Keratinocyte (primary cell): ENCODE measurements around the gene NAA10. TPM values are rescaled to one million over a fixed set of nuclear protein-coding genes. Genes with fewer than 3 reads are reported as not detected.

ENCODE experiments used
- DNase-seq: peaks from one replicate; pipeline ENCODE4 v3.0.0-alpha.2; 2011; ENCODE audit warnings: low read depth, missing footprints, low spot score
- FAIRE-seq: peaks from 2 replicates; lab custom pipeline; 2011; peaks lifted over from hg19 to GRCh38; lab: Jason Lieb, UNC
- H2AFZ ChIP-seq: 2 replicates; pipeline ENCODE4 v1.6.0; 2012; ENCODE audit warnings: low read length, control low read depth, inconsistent platforms; ENCODE audit not compliant: control insufficient read depth
- H3K27ac ChIP-seq: 2 replicates; pipeline ENCODE4 v1.5.1; 2011; ENCODE audit warnings: low read length; ENCODE audit not compliant: control insufficient read depth, insufficient read depth
- H3K27me3 ChIP-seq: 3 replicates; pipeline ENCODE4 v1.6.0; 2011; ENCODE audit warnings: low read length; ENCODE audit not compliant: control insufficient read depth, insufficient read depth; ENCODE audit errors: extremely low read depth
- H3K36me3 ChIP-seq, 2 experiments: 2 replicates in 1 of 2; 3 replicates in 1 of 2; pipeline ENCODE4 v1.5.1; 2011; ENCODE audit warnings: low read length in 2 of 2, mild to moderate bottlenecking in 1 of 2; ENCODE audit not compliant: control insufficient read depth in 2 of 2, insufficient read depth in 2 of 2; ENCODE audit errors: extremely low read depth in 1 of 2
- H3K4me1 ChIP-seq: 3 replicates; pipeline ENCODE4 v1.5.1; 2011; ENCODE audit warnings: low read length; ENCODE audit not compliant: control insufficient read depth, insufficient read depth; ENCODE audit errors: extremely low read depth
- H3K4me2 ChIP-seq: 3 replicates; pipeline ENCODE4 v1.6.0; 2011; ENCODE audit warnings: low read depth, low read length; ENCODE audit not compliant: control insufficient read depth, insufficient read depth; ENCODE audit errors: extremely low read depth
- H3K4me3 ChIP-seq, 3 experiments: fragments of 200-600 bp in 1 of 3; sonication (generic) in 1 of 3; 2 replicates in 2 of 3; 3 replicates in 1 of 3; pipeline ENCODE4 v1.5.1; 2011 to 2016; ENCODE audit warnings: low read length in 3 of 3, mild to moderate bottlenecking in 3 of 3, control low read depth in 2 of 3, inconsistent platforms in 1 of 3, low read depth in 1 of 3, mixed read lengths in 1 of 3, mixed run types in 1 of 3, moderate library complexity in 1 of 3; ENCODE audit not compliant: control insufficient read depth in 2 of 3, insufficient read depth in 2 of 3; ENCODE audit errors: extremely low read depth in 1 of 3
- H3K79me2 ChIP-seq: 2 replicates; pipeline ENCODE4 v1.6.0; 2012; ENCODE audit warnings: low read length; ENCODE audit not compliant: control insufficient read depth, insufficient read depth
- H3K9ac ChIP-seq: 3 replicates; pipeline ENCODE4 v1.6.0; 2011; ENCODE audit warnings: low read length; ENCODE audit not compliant: control insufficient read depth, insufficient read depth; ENCODE audit errors: extremely low read depth
- H3K9me1 ChIP-seq: 3 replicates; pipeline ENCODE4 v1.6.0; 2011; ENCODE audit warnings: low read length; ENCODE audit not compliant: control insufficient read depth, insufficient read depth; ENCODE audit errors: extremely low read depth
- H3K9me3 ChIP-seq: 2 replicates; pipeline ENCODE4 v1.5.1; 2012; ENCODE audit warnings: low read depth, low read length; ENCODE audit not compliant: control insufficient read depth
- H4K20me1 ChIP-seq: 3 replicates; pipeline ENCODE4 v1.6.0; 2011; ENCODE audit warnings: low read length; ENCODE audit not compliant: control insufficient read depth, insufficient read depth; ENCODE audit errors: extremely low read depth
- EZH2 ChIP-seq: IDR thresholded peaks from one replicate; pipeline ENCODE4 v1.6.1; 2012; ENCODE audit warnings: inconsistent platforms, mild to moderate bottlenecking, low read length, moderate library complexity
- dilution Hi-C: fragments of 300-500 bp; cut with MboI; formaldehyde crosslinking; loops from one replicate; pipeline ENCODE4 v1.7.0; 2020; ENCODE audit warnings: low sequenced_read_pairs; ENCODE audit not compliant: extremely low pct_ligation_motif_present
- polyA plus RNA-seq, 5 experiments: library from polyadenylated mRNA; depleted of rRNA in 3 of 5; stranded (reverse) in 3 of 5; stranded (forward) in 1 of 5; unstranded in 1 of 5; fragments of >200 nt; gene quantifications; 1 replicate in 1 of 5; 2 replicates in 3 of 5; 3 replicates in 1 of 5; pipeline versions ENCODE4 v1.2.1 to v1.2.3, GENCODE V29; 2011 to 2012; ENCODE audit warnings: missing spikeins in 2 of 5, low read depth in 1 of 5, low replicate concordance in 1 of 5
- TF ChIP-seq, protein P1 (sequence below), 3 experiments: IDR thresholded peaks in 1 of 3; conservative IDR thresholded peaks in 1 of 3; optimal IDR thresholded peaks in 1 of 3; 2 replicates in 2 of 3; 3 replicates in 1 of 3; pipeline versions ENCODE3 to v1.5.1; 2011; ENCODE audit warnings: low read length in 3 of 3, mild to moderate bottlenecking in 3 of 3, moderate library complexity in 2 of 3, control low read depth in 1 of 3, inconsistent platforms in 1 of 3; ENCODE audit not compliant: insufficient read depth in 2 of 3; ENCODE audit errors: extremely low read depth in 1 of 3

Gene NAA10
- polyA plus RNA-seq, 1 donor (not counting 4 experiments of a cell fraction or from before 2014, with no cell fraction given) = 103 TPM

- TF ChIP-seq, protein P1, sequence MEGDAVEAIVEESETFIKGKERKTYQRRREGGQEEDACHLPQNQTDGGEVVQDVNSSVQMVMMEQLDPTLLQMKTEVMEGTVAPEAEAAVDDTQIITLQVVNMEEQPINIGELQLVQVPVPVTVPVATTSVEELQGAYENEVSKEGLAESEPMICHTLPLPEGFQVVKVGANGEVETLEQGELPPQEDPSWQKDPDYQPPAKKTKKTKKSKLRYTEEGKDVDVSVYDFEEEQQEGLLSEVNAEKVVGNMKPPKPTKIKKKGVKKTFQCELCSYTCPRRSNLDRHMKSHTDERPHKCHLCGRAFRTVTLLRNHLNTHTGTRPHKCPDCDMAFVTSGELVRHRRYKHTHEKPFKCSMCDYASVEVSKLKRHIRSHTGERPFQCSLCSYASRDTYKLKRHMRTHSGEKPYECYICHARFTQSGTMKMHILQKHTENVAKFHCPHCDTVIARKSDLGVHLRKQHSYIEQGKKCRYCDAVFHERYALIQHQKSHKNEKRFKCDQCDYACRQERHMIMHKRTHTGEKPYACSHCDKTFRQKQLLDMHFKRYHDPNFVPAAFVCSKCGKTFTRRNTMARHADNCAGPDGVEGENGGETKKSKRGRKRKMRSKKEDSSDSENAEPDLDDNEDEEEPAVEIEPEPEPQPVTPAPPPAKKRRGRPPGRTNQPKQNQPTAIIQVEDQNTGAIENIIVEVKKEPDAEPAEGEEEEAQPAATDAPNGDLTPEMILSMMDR (optimal IDR thresholded peaks at IDR 0.05 in 1 of 3, IDR thresholded peaks at IDR 0.05 in 1 of 3, conservative IDR thresholded peaks at IDR 0.05 in 1 of 3; ENCODE audit: extremely low read depth in 1 of 3, insufficient read depth in 2 of 3, low read length in 3 of 3) = no peak
- TF ChIP-seq EZH2 = no peak
- Histone ChIP-seq H2AFZ (no peak overlapping the region), H3K79me2 (no peaks in the 10 kb centered on the region), H3K4me3 (no peak overlapping the region), H3K9ac (no peak overlapping the region), H4K20me1 (no peaks in the 10 kb centered on the region), H3K36me3 (no peaks in the 10 kb centered on the region), H3K27me3 (no peaks in the 10 kb centered on the region), H3K9me3 (no peaks in the 10 kb centered on the region), H3K9me1 (no peaks in the 10 kb centered on the region), H3K4me1 (peaks cover 16% of the 10 kb centered on the region), H3K4me2 (no peak overlapping the region), H3K27ac (no peak overlapping the region)
- dilution Hi-C loops = no loop called here
- no peak for DNase-seq
- FAIRE-seq = no peak
These were observed 14.3 kb downstream of the NAA10 start for GRCh38 chrX:153920546-153920945.

GRCh38 chrX:153919281-153919680, 15.6 kb downstream of the NAA10 start:
- TF ChIP-seq, protein P1 (optimal IDR thresholded peaks at IDR 0.05 in 1 of 3, IDR thresholded peaks at IDR 0.05 in 1 of 3, conservative IDR thresholded peaks at IDR 0.05 in 1 of 3; ENCODE audit: extremely low read depth in 1 of 3, insufficient read depth in 2 of 3, low read length in 3 of 3) = no peak
- no peak for TF ChIP-seq EZH2
- dilution Hi-C loops = no loop called here
- H3K9me3 ChIP-seq = no peaks in the 10 kb centered on the region
- DNase-seq = no peak
- no peaks in the 10 kb centered on the region for H4K20me1 ChIP-seq
- H3K4me2 ChIP-seq = no peak overlapping the region
- no peak overlapping the region for H3K27ac ChIP-seq
- H3K27me3 ChIP-seq = no peaks in the 10 kb centered on the region
- H3K9me1 ChIP-seq = no peaks in the 10 kb centered on the region
- no peaks in the 10 kb centered on the region for H3K79me2 ChIP-seq
- no peak overlapping the region for H3K4me3 ChIP-seq
- FAIRE-seq = no peak
- H3K4me1 ChIP-seq = peaks cover 16% of the 10 kb centered on the region
- H3K9ac ChIP-seq = no peak overlapping the region
- no peaks in the 10 kb centered on the region for H3K36me3 ChIP-seq
- H2AFZ ChIP-seq = no peak overlapping the region
